Activated CD4-positive, CD25-positive, alpha-beta regulatory T cell treated with anti-CD3 and anti-CD28 coated beads, Interleukin-2, amount 50 U/mL, for 16 hours (primary cell): ENCODE measurements around the gene MYOG.

Experiments
- DNase-seq: peaks from one replicate; pipeline ENCODE4 v3.0.0-alpha.2; 2020; ENCODE audit warnings: low read depth, low spot score

The MYOG gene

DNA sequence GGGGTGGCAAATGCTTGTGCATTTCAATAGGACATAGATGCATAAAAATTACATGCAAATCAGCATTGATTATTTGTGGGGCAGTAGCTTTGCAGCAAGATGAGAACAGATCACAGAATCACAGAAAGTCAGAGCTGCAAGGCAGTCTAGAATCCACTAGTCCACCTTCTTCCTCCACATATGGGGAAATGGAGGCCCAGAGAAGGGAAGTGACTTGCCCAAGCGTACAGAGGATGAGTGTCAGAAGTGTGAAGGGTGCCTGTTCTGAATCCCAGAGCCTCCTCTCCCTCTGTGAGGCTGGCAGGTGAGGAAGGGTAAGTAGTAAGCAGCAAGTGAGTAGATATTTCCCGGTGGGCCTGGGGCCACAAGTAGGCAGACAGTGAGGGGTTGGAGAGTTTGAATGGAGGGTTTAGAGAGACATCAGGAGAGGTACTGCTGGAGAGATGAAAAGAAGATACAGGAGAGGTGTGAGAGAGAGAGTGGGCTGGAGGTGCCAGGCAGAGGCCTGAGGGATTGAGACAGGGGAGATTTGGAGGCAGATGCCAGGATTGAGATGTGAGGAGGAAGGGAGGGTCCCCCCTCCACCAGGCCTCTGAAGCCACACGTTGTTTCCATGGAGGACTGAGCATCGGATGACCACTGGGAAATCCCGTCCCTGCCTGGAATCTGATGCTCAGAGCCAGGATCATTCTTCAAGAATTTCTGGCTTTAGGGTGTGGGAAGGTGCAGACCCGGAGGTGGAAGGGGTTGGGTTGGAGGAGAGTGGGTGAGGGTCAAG lies 4.8 kb upstream of the MYOG start:
- no peak for DNase-seq

DNA sequence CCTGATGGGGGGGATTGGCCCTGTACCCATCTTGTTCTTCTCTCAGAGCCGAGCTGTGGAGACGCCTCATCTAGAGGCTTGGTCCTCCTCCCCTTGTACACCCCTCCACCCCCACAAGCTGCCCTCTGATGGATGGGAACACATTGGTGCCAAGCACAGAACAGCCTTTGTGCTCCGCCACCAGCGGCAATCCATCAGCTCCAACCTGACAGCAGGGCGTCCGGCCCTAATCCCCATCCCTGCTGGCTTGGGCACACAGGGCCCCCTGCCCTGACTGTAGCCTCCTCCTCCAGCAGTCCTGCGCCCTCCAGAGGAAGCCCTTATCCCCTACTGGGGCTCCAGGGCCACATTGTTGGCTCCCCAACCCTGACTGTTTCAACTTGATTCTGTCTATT lies 3.8 kb upstream of the MYOG start:
- DNase-seq: no peak

DNA sequence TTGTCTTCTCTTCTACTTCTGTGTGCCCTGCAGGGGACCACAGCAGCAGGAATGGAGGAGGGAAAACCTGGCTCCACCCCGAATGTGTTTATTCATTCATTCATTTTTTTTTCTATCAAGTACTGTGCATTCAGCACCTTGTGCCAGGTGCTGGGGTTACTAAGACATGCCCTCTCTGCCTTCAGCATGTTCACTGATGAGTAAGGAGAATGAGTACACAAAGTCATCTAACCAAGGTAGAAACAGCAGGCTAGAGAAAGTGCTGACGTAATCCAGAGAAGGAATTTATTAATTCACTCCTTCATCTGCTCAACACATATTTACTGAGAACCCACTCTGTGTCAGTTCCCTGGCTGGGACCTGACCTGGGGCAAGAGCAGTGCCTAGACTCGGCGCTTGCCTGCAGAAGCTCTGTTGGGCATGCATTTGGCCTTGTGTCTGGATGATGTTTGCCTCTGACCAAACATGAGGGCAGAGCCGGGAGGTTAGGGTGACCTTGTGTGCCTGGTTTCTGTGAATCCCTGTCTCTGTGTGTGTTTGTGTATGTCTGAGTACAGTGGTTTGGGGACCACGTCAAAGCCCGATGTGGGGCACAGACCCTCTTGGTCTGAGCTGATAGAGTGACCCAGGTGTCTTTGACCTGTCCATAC lies 3.3 kb upstream of the MYOG start:
- DNase-seq: no peak

DNA sequence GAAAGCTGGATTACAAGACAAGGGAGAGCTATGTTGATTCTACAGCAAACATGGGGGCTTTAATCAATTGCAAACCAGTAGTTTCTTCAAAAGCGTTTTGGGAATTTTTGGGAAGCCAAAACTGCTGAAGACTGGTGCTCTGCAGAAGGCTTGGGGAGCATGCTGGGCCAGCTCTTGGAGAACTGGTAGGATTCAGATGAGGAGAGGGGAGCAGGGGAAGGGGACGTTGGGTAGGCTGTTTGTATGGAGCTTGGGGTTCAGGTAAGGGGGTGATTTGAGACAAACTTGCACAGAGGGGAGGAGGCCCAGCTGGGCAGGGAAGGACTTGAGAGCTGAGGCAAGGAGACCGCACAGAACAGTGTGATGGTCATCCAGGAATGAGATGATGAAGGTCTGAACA lies 2.6 kb upstream of the MYOG start:
- no peak for DNase-seq

DNA sequence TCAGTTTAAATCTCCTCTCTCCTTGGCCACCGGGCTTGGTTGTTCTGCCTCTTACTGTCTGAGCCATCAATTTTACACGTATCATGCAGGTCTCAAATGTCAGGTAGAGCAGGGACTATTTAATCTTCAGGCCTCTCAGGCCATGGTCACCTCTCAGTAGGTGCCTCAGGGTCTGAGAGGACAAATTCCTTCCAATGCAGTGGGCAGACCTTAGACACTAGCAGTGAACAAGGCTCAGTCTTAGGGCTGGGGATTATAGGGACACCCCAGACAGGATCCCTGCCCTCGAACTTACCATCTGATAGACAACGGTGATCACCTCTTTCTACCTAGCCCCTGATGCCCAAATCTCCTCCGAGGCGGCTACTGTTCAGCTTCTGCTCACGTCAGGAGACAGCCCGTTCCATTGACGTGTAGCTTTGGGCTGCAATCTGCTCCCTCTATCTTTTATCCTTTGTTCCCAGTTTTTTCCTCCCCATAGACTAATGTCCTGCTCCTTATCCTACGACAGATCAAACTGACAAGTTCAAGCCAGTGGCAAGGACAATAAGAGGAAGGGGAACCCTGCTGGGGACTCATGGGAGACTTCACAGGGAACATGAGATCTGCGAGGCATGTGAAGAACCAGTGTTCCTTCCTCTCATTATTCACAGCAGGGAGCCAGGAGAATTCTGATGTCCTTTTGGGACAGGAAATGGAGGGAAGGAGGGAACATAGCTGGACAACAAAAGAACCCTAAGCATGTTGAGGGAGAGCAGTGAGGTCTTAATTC lies 1.4 kb upstream of the MYOG start:
- no peak for DNase-seq

DNA sequence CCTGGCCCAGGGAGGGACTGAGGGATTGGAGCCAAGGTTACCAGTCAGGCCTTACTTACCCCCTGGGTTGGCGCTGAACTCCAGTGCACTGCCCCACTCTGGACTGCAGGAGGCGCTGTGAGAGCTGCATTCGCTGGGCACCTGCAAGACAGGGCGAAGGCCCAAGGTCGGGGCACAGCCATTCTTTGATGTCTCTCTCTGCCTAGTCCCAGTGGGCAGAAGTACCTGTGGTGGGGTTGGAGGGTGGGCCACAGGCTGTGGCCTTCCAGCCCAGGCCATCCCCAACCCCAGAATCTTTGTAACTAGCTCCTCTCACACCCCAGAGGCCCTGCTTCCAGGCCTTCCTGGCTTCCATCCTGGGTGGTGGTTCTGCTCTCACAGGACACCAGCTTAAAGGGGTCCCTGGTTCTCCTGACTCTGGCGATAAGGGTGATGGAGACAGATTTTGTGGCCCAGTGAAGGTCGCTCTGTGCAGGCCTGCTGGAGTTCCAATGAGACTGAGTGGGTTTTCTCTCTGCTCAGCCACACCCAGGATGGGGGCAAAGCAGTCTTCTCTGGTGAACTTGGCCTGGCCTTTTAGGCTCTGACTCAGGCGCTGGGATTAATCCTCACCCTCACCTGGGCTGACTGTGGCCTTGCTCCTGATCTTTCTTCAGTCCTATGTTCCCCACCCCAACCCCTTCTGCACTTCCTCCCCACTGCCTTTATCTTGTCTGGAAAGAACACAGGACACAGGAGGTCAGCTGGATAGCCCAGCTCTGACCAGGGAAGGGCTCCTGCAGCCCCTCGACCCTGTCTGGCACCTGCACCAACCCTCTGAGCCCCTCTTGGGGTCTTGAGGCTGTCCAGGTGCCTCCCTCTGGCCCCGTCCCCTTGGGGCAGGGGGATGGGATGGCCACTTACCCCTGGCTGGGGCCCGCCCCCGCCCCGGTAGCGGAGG lies 954 bp downstream of the MYOG start:
- no peak for DNase-seq

DNA sequence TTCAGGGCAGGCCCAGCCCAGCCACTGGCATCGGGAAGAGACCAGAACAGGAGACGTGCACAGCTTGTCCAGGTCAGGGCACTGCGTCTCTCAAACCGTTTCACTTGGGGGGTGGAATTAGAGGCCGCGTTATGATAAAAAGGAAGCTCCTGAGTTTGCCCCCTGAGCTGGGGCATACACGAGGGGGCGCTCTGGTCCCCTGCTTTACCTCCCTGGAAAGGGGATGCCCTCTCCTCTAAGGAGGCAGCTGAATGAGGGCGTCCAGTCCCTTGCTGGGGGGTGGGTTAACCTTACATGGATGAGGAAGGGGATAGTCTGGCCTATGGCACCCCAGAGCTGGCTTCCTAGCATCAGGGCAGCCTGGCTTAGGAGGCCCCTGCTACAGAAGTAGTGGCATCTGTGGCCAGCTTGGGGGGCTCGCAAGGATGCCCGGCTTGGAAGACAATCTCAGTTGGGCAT lies 2.3 kb downstream of the MYOG start:
- DNase-seq: no peak

DNA sequence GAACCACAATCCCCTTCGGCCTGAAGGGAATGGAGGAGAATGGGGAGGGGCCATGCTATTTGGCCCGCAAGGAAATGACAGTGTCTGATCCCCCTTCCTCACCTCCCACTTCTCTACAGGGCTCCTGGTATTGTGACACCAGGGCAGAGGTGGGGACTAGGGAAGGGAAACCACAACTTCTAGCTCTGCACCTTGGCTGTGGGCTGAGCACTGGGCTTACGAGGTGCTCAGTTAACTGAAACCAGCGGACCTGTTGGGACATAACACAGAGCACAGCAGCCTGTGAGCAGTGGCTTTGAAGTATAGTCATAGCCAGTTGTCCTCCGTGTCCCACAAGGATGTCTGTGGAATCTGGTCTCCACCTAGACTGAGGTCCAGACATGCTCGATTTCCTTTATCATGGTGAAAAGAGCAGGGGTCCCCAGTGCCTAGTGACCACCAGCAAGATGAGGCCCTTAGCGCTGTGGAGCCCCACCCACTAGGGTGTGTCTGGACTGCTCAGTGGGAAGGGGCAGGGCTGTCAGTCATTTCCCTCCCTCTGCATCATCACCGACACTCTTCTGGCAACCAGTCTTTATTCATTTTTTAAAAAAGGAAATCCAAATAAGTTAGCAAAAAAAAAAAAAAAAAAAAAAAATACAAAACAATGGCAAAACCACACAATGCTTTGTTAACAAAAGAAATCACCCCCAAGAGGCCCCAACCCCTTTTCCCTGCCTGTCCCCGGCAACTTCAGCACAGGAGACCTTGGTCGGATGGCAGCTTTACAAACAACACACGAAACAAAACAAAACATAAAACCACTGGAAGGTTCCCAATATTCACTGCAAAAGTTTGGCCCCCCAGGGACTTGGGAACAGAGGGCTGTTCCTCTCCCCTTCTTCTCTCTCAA lies 3.0 kb downstream of the MYOG start:
- no peak for DNase-seq

DNA sequence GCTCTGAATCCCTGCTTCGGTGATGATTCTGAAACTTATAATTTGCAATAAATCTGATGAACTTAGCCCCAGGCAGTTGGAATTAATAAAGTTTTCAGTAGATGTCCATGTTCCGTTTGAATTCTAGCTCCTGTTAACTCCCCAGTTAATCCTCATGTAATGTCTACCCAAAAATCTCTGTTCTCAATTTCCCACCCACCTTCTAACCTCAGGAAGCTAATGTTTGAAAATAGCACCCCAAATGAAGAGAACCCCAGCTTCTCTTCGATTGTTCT lies 3.6 kb downstream of the MYOG start:
- DNase-seq: no peak

DNA sequence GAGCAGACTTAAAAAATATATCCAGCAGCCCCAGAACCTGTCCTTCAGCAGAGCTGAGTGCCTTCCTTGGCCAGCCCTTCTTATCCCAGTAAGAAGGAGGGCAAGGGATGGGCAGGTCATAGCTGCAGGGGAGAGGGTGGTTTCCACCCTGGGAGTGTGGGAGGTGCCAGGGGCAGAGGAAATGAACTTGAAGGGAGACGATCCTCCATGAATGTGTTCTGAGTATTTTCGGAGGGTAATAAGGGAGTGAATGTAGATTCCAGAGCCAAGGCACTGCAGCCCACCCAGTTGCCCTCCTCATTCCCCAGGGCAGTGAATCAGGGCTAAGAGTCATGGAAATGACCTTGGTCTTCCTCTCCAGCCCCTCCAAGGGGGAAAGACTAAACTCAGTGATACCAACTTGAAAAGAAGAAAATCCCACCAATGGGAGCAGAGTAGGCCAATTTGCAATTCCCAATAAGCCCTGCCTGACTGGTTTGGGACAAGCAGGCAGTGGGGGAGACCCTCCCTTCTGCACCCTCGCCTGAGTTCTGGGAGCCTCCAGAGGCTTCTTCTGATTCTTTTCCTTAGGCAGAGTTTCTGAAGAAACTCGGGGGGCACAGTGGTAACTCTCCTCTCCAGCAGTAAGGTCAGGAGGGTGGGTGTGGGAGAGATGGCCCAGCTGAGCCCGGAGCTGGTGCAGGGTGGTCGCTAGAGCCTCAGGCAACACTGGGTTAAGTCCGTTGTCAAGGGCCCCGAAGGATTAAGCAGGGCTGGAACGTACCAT lies 4.2 kb downstream of the MYOG start:
- DNase-seq: no peak

DNA sequence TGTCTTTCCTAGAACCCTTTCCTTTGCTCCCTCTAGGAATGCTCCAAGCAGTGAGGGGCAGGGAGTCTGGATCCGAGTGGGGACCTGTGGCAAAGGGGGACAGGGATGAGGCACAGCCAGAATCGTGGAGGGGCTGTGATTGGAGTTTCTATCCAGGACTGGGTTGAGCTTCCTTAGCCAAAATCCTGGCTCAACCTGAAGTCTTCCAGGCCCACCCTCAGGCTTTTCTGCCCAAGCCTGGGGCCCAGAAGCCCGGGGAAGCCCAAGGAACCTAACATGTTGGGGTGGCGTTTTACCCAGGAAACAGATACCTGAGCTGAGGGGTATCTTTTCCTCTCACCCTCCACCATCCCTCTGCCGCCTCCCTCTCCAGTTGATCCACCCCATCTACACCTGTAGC lies 5.4 kb downstream of the MYOG start:
- no peak for DNase-seq

DNA sequence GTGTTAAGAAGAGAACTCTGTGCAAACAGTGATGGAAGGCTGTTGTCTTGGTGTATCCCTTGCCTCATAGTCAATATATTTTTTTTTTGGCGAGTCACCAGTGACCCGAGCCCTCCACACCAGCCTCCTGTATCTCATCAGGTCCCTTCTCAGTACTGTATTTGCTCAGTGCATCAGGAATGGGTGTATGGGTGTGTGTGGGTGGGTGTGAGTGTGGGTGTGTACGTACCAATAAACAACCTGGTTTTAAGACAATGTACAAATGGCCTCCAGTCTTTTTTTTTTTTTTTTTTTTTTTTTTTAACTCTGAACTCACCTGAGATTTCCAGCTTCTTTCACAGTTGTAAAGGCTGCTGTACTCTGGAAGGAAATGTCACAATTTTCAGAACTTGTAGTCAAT lies 7.3 kb downstream of the MYOG start:
- no peak for DNase-seq

DNA sequence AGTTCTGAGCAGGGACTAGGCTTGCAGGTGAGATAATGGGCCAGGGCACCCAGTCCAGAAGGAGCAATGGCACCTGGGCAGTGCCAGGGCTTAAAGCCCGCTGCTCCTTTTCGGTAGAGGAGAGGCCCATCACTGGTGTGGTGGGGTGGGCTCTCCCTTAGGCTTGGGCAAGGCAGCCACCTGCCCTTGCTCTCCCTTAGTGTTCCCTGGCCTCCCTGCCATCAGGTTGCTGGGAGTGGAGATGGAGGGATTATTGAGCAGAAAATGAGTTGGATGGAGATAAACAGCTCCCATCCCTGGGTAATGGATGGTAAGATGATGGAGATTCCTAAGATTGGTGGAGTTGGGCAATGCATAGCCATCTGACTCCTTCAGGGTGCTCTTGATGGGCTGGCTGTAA lies 7.9 kb downstream of the MYOG start:
- DNase-seq: no peak

DNA sequence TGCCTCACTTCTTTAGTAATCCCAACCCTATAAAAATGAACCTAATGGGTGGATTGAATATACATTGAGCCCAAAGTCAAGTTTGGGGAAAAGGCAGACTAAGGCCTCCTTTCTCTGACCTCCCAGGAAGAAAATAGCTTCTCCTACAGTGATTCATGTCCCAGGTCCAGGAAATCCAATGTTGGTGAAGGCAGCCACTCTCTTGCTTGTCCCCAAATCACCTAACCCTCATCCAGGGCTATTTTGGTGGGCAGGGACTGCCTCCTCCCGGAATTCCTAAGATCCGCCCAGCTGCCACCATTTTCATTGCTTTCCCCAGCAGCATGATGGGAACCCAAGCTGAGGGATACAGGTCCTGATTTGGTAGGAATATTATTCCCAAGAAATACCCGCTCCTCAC lies 8.4 kb downstream of the MYOG start:
- DNase-seq: no peak

DNA sequence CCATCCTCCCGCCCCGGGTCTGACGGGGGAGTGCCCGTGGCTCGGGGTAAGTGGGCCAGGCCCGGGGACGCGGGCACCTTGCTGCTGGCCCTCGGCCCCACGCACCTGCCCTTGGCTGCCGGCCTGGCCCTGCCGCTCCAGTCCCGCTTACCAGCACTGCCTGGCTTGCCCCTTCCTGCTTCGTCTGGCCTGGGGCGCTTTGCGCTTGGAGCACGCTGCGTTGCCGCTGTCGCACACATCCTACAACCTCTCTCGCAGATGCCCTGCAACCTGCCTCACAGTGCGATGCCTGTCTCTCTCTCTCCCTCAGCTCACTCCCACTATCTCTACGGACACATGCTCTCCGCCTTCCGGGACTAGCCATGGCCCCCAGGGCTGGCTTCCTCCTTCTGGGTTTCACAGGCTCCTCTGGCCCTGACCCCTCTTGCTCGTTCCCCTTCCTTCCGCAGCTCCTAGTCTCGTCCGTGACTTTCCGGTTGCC lies 9.7 kb downstream of the MYOG start:
- no peak for DNase-seq

DNA sequence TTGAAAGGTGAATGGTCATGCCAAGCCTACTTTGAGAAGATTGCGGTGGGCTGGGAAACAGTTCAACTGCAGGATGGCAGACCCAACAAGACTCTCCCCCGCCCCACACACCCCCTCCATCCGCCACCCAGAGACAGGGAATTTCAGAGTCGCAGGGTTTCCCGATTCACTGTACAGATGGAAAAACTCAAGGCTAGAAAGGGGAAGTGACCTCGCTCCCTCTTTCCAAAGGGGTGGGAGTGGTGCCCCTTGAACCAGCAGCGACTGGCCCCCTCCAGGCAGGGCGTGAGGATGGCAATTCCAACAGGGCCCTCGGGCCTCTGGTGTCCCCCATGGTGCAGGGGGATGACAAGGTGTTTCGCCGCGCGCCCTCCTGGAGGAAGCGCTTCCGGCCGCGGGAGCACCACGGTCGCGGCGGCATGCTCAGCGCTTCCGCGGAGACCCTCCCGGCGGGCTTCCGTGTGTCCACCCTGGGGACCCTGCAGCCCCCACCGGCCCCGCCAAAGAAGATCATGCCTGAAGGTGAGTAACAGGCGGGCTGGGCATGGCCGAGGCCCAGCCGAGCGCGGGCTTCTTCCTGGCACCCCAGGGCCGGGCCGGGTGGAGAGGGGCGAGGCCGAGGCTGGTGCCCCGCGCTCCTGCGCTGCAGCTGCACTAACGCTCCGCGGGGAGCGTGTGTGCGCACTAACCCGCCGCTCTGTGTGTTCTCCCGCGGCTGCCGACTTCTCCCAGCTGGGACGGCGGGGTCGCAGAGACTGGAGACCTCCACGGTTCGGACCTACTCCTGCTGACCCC lies 10.4 kb downstream of the MYOG start:
- DNase-seq: no peak

DNA sequence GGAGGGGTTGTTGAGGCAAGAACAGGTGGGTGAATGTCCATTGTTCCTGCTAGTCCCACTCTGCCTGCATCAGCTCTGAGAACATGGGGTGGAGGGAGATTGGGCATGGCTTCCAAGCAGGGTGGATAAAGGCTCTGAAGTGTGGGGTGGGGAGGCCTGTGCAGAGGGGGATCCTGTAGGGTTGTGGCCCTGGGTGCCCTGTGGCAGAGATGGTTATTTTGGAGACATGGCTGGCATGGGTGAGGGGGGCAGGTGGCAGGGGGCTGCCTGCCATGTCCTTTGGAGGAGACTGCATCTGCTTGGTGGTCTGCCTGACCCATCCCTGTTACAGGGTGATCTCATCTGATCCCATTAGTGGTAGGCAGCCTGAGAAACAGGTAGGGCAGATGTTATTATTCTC lies 11.2 kb downstream of the MYOG start:
- no peak for DNase-seq

DNA sequence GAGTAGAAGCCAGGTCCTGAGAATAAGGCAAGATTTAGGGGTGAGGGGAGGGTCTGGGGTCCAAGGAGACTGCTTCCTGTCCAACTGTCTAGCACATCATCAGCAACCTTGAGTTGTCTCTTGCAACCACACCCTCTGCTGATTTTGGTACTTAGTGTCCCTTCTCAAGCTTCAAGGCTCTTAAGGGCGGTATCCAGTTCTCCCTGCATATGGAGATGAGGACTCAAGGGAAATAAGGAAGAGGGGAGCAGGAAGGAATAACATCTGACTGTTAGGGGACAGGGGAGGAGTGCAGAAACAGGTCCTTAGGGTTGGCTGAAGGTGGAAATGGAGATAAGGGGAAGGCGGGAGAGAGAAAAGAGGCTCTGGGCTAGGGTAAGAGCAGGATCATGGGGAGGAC lies 12.3 kb downstream of the MYOG start:
- DNase-seq: no peak

DNA sequence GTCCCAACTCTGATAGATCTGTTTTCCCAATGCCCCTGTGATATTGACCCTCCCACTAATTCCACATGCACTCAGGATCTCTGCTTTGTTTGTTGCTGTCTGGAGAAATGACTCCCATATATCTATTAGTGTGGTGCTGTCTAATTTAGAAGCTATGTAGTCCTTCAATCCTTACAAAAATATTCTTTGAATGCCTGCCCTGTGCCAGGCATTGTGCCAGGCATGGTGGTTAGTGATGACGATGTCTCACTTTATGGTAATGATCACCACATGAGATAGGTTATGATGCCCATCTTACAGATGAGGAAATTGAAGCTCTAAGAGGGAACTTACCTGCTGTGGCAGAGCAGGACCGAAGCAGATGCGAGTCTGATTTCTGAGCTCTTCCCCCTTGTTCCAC lies 12.9 kb downstream of the MYOG start:
- DNase-seq: no peak
